Hepatic stellate cell (primary cell): Measurements from ENCODE around the gene MAP4K2.

Experiments used
- DNase-seq: peaks from one replicate; pipeline ENCODE4 v3.0.0; 2011; ENCODE audit warnings: low spot score

MAP4K2 gene

GRCh38 chr11:64736654-64737053 lies 66.4 kb downstream of the MAP4K2 start:
- DNase-seq: no peak

DNA sequence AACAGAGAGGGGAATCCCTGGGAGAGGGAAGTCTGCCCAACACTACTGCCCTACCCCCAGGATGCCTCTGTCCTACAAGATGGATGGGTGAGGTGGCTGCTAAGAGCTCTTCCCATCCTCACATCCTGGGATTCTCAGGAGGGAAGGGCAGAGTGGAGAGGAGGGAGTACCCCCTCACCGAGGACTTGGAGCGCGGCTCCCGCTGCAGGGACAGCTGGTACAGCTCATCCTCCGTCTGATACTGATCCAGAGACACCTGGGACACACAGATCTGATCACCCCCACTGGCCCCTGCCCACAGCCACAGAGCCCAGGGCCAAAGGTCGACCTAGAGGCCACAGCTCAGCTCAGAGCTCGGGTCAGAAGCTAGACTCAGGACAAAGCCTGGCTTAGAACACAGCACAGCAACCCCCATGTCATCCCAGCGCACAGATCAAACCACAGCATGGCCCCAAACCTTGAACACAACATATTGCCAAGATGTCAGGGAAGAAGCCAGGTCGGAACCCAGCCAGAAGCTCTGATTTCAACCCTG lies 67.2 kb downstream of the MAP4K2 start:
- no peak for DNase-seq
